ENCODE data around the gene RFK.

Gene RFK

GRCh38 chr9:76351006-76351405 is 43.2 kb downstream of the RFK start:
- no peak overlapping the region for H3K4me3 ChIP-seq (ENCODE audit: low read length)
- no peak for TF ChIP-seq ZNF274 (IDR thresholded peaks at IDR 0.05; ENCODE audit: low read depth, low read length)

- TF ChIP-seq ZNF274 (IDR thresholded peaks at IDR 0.05; ENCODE audit: low read depth, low read length): no peak
- no peak overlapping the region for H3K4me3 ChIP-seq (ENCODE audit: low read length)
Observed at GRCh38 chr9:76349865-76350264, 44.4 kb downstream of the RFK start.

- no peak for TF ChIP-seq ZNF274 (IDR thresholded peaks at IDR 0.05; ENCODE audit: low read depth, low read length)
- no peak overlapping the region for H3K4me3 ChIP-seq (ENCODE audit: low read length)
Observed at GRCh38 chr9:76342858-76343257, 51.4 kb downstream of the RFK start.

DNA sequence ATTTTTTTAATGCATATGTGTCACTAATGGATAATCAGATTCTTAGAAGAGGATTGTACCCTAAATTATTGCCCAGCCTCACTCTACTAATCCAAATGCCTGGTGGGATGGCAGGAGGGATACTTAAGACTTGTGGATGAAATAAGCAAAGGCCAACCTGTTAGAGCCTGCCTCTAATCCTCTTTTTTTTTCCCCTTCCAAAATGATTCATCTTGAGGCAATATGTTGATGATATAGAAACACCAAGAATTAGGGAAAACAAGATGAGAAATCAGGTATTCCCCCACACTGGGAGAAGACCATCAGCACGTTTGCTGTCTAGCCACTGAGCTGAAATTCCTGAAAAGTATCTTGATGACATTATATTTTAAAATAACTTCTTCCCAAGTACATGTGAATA is 52.0 kb downstream of the RFK start:
- TF ChIP-seq ZNF274 (IDR thresholded peaks at IDR 0.05; ENCODE audit: low read depth, low read length): no peak
- H3K4me3 ChIP-seq (ENCODE audit: low read length): no peak overlapping the region

DNA sequence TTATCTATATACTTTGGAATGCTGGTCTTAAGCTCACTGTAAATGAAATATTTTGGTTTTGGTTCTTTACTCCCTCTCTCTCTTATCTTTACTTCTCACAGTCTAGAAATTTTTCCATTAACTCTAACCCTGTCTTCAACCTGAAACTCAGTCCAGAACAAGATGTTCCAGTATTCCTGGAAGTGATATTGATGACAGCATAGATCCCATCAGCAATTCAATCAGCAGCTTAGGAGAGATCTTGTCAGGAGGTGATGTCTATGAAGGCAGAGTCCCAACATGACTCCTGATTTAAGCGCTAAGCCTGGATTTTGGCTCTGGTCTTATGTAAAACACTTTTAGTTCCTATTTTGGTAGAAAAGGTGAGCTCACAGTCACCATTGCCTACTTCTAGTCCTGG is 52.6 kb downstream of the RFK start:
- TF ChIP-seq ZNF274 (IDR thresholded peaks at IDR 0.05; ENCODE audit: low read depth, low read length): no peak
- no peak overlapping the region for H3K4me3 ChIP-seq (ENCODE audit: low read length)

GRCh38 chr9:76338418-76338817 is 55.8 kb downstream of the RFK start:
- no peak for TF ChIP-seq ZNF274 (IDR thresholded peaks at IDR 0.05; ENCODE audit: low read depth, low read length)
- no peak overlapping the region for H3K4me3 ChIP-seq (ENCODE audit: low read length)

DNA sequence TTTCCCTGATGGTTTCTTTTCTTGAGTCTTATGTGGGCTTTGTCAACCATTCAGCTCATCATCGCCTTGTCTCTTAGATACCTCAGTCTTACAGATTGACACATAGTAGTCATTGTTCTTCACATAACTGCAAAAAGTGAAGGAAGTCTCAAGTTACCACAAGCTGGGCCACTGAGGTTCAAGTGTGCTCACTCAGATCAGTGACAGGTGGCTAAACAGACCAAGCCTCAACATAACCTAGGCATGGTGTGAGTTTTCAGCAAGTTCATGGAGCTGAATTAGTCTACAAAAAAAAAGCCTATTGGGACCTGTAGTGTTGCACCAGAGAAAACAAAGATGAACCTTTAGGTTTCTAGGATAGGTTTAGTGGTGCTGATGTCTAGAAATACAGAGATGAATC is 58.2 kb downstream of the RFK start:
- no peak overlapping the region for H3K4me3 ChIP-seq (ENCODE audit: low read length)

More for the DNA sequence above, 58.2 kb downstream of the RFK start:
- TF ChIP-seq ZNF274 (IDR thresholded peaks at IDR 0.05; ENCODE audit: low read depth, low read length): no peak
